SW 1271 (cell line): ENCODE data around the gene EVC2.

ENCODE experiments used
- DNase-seq, 2 experiments: peaks; one replicate each; lab custom pipeline; 2025; lab: John Stamatoyannopoulos, UW

The EVC2 gene

GRCh38 chr4:5710961-5711478, 2.7 kb upstream of the EVC2 start, which contains the start of gene EVC:
Gene EVC (plus strand): TSS chr4:5711201. CDS start chr4:5711381, 180 bp downstream.
- peak; percentile 9 to 62 for DNase-seq

DNA sequence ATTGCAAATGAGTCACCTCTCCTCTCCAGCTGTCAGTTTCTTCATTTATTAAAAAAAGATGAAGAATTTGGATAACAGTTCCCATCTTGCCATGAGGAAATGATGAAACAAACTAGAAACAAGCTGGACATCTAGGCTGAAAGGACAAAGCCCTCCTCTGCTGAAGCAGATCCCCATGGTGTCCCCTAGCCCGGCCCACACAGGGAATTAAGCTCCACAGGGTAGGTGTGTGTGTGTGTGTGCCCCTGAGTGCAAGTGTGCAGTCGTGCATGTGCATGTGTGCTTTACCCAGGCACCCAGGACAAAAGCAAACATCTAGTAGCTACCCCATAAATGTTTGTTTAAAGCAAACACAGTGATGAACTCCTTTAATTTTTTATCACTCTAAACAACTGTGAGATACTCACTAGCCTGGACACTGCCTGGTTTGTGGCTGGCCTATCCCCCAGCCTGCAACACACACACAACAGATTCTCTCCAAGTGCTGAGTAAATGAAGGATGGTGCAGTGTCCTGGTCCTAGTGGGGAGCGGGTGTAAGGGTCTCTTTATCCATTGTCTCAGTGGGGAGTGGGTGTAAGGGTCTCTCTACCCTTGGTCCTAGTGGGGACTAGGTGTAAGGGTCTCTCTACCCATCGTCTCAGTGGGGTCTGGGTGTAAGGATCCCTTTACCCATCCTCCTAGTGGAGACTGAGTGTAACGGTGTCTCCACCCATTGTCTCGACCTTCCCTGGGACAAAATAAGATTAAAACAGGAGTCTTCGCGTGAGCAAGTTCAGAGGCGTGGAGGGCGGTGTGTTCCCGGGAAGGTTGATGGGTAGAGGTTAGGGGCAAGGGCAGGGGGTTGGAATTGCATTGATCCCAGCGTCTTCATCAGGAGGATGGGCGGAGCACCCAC, 2.0 kb upstream of the EVC2 start:
- DNase-seq, result peak in 1 of 2 experiments; percentile 44

GRCh38 chr4:5709207-5709575, 832 bp upstream of the EVC2 start:
- no peak for DNase-seq

- no peak for DNase-seq
These were observed 446 bp downstream of the EVC2 start for GRCh38 chr4:5707778-5708448.

GRCh38 chr4:5707366-5707765, 993 bp downstream of the EVC2 start:
- DNase-seq, result no peak

GRCh38 chr4:5706486-5707290, 1.7 kb downstream of the EVC2 start:
- DNase-seq, result no peak

DNA sequence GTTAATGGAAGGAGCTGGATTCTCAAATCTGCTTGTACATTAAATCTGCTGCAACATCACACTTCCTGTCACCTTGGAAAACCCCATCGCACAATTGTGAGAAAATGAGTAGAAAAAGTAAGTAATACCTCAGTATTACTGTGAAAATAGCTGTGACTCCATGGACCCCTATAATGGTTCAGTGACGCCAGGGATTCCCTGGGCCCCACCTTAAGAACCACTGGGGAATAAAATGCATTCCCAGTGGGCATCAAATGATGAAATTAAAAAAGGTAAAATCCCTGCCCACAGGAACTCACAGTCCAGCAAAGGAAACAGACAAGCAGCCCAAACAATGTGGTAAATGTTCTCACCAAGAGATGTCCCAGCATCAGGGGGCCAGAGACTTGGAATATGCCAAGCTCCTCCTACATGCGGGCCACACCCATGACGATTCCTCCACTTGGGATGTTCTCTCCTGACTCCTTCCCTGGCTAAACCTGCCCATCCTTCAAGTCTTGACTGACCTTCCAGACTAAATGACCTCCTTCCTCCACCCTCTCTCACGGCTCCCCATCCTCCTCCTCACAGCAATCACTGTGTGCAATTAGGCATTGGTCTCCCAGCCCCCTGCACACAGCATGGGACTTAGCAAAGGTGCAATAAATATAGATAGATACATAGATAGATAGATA, 2.6 kb downstream of the EVC2 start:
- DNase-seq, result no peak

GRCh38 chr4:5704276-5704675, 4.1 kb downstream of the EVC2 start:
- no peak for DNase-seq

DNA sequence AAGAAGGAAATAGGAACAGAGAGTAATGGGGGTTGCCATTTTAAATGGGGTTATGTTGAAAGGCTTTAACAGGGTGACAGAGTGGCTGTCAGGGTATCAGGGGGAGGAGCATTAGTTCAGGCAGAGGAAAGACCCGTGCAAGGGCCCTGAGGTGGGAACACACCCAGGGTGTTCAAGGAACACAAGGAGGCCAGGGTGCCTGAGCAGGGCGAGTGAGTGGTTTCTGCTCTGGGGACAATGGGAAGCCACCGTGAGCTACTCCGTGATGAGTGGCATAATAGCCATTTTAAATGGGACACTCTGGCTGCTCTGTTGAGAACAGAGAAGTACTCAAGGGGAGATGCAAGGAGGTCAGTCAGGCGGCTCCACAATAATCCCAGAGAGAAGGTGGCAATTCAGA, 4.5 kb downstream of the EVC2 start:
- no peak for DNase-seq

DNA sequence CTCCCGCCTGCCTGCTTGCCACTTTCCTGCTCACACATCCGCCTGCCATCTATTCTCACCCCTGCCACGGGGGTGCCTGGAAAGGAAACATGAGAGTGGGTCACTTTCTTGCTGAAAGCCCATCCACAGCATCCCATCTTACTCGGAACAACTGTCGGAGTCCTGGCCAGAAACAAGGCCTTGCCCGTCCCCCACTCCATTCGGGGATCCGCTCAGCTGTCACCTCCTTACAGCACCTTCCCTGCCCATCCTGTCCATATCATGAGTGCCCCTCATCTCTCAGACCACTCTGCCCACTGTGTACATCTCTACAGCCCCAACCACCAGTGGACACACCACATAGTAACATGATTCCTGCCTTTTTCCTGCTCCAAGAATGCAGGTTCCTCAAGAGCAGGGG, 6.4 kb downstream of the EVC2 start:
- DNase-seq, result no peak

GRCh38 chr4:5700459-5700858, 7.9 kb downstream of the EVC2 start:
- no peak for DNase-seq

GRCh38 chr4:5696341-5696740, 12.0 kb downstream of the EVC2 start:
- DNase-seq, result no peak

DNA sequence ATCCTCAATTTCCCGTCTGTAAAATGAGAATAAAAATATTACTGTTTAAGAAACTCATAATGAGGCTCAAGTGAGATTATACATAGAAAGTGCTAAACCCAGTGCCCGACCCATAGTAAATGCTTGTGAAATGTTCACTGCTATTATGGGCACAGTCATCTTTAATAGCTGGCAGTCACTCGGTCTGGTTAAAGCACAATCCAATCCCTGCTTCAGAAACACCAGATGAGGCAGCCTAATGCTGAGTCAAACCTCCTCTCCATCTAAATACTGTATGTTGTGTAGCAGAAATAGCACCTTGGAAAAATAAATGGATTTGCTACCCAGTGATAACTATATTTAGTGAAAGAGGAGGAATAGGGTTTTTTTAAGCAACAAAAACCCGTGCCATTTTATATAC, 14.5 kb downstream of the EVC2 start:
- no peak for DNase-seq

GRCh38 chr4:5691491-5692132, 16.7 kb downstream of the EVC2 start:
- no peak for DNase-seq

GRCh38 chr4:5689065-5689464, 19.3 kb downstream of the EVC2 start:
- no peak for DNase-seq

DNA sequence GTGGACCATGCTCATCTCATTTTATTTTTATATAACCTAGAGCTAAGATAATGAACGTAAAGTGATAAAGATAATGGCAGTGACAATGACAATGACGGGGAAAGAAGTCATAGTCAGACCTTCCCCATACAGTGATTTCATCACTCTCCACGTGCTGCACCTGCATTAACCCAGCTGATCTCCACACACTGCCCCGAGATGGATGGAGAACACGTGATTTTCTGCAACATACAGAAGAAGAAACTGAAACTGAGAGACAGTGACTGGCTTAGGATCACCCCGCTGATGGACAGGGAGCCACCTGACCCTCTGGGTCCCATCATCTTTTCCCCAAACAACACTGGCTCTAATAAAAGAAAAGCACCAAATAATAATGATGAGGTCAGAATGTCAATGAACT, 22.0 kb downstream of the EVC2 start:
- DNase-seq, result no peak

DNA sequence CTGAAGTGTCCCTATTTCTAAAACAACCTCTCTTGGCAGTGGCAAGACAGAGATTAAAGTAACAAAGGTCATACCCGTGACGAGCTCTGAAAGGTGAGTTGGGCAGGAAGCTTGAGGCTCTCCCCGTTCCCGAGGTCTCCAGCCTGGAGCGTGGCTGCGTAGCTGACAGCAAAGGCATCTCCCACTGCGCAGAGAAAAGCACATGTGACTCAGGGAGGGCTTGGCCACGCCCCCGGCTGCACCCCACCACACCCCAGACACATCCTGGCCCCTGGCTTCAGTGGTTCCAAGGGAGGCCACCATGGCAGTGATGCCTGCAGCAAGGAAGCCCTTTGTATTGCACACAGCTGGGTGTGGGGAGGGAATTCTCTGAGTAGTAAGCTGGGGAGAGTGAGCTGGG, 23.1 kb downstream of the EVC2 start:
- no peak for DNase-seq

DNA sequence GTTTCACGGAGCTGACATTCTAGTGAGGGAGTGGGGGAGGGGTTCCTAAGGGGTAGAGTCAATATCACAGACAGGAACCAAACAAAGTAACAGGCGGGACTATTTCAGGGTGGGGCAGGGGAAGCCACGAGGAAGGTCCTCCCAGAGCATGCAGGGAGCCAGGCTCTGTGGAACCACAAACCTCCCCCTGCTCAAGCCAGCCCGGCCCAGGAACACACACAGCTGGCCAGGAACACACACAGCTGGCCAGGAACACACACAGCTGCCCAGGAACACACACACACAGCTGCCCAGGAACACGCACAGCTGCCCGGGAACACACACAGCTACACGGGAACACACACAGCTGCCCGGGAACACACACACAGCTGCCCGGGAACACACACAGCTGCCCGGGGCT, 24.8 kb downstream of the EVC2 start:
- no peak for DNase-seq

GRCh38 chr4:5678977-5679376, 29.4 kb downstream of the EVC2 start:
- no peak for DNase-seq

GRCh38 chr4:5676763-5677162, 31.6 kb downstream of the EVC2 start:
- DNase-seq, result no peak

- no peak for DNase-seq
These were observed 41.6 kb downstream of the EVC2 start for GRCh38 chr4:5666741-5667140.
